ENCODE measurements around the gene PLXNA4.

- TF ChIP-seq MLX (CRISPR knock-in tag; IDR thresholded peaks at IDR 0.05), result no peak
- no peak for TF ChIP-seq NFYB (CRISPR knock-in tag; conservative IDR thresholded peaks at IDR 0.05; ENCODE audit: low read depth)
- no peak for TF ChIP-seq RORB (CRISPR knock-in tag; IDR thresholded peaks at IDR 0.05)
- TF ChIP-seq ZNF532 (CRISPR knock-in tag; IDR thresholded peaks at IDR 0.05; ENCODE audit: borderline replicate concordance), result no peak
- TF ChIP-seq ZSCAN18 (CRISPR knock-in tag; IDR thresholded peaks at IDR 0.05), result no peak
- no peak for TF ChIP-seq MAX (CRISPR knock-in tag; IDR thresholded peaks at IDR 0.05)
- TF ChIP-seq CTCF (IDR thresholded peaks at IDR 0.05), result no peak
- TF ChIP-seq NR2C2 (CRISPR knock-in tag; IDR thresholded peaks at IDR 0.05), result no peak
- no peak for TF ChIP-seq USF1 (CRISPR knock-in tag; IDR thresholded peaks at IDR 0.05)
- no peak for TF ChIP-seq STAT6 (CRISPR knock-in tag; conservative IDR thresholded peaks at IDR 0.05; ENCODE audit: low read depth)
These were observed 29.7 kb downstream of the PLXNA4 start for GRCh38 chr7:132546366-132547127.

All from WTC11 (cell line).